ENCODE results near the gene IL17B. TPM values are rescaled to one million over a fixed set of nuclear protein-coding genes. Genes with fewer than 3 reads are reported as not detected.
A peak's percentile ranks its signal among the peaks of the same experiment; 100 is the strongest.

The IL17B gene
- total and polyA plus RNA-seq, 2 of the 13 experiments (the other 11 are each of a cell fraction or from before 2014, with no cell fraction given) = 0.29 to 2.6 TPM

- no peak for TF ChIP-seq ZBTB10 (CRISPR knock-in tag; IDR thresholded peaks at IDR 0.05; ENCODE audit: borderline replicate concordance)
- peak; percentile 23; the same call in 1 of the 2 replicates for TF ChIP-seq ARID5B (CRISPR knock-in tag; IDR thresholded peaks at IDR 0.05)
- TF ChIP-seq ERF (CRISPR knock-in tag; IDR thresholded peaks at IDR 0.05) = no peak
- no peak for TF ChIP-seq MTA3 (CRISPR knock-in tag; IDR thresholded peaks at IDR 0.05)
- no peak for TF ChIP-seq ZNF260 (CRISPR knock-in tag; IDR thresholded peaks at IDR 0.05; ENCODE audit: borderline replicate concordance, low read depth)
- TF ChIP-seq KDM1A (CRISPR knock-in tag; IDR thresholded peaks at IDR 0.05) = no peak
- TF ChIP-seq NR3C1 (CRISPR knock-in tag; IDR thresholded peaks at IDR 0.05) = no peak
- TF ChIP-seq SP5 (CRISPR knock-in tag; IDR thresholded peaks at IDR 0.05; ENCODE audit: borderline replicate concordance, low read depth) = 0 out of 2 replicates have a peak, but pooled peaks have one; percentile 30
- TF ChIP-seq POLR2A (IDR thresholded peaks at IDR 0.05; ENCODE audit: insufficient read depth in 1 of 2, low read depth in 2 of 2, low read length in 2 of 2) = no peak
- no peak for TF ChIP-seq ZNF597 (CRISPR knock-in tag; IDR thresholded peaks at IDR 0.05)
- TF ChIP-seq PCBP2 (optimal IDR thresholded peaks at IDR 0.05; ENCODE audit: low read depth, low read length, poor library complexity, severe bottlenecking) = no peak
- no peak for TF ChIP-seq ZNF816 (CRISPR knock-in tag; IDR thresholded peaks at IDR 0.05; ENCODE audit: borderline replicate concordance)
- no peak for TF ChIP-seq ZNF44 (CRISPR knock-in tag; IDR thresholded peaks at IDR 0.05)
- TF ChIP-seq PLSCR1 (CRISPR knock-in tag; IDR thresholded peaks at IDR 0.05; ENCODE audit: borderline replicate concordance) = no peak
- TF ChIP-seq NBN (conservative IDR thresholded peaks at IDR 0.05) = no peak
- TF ChIP-seq NPAS2 (CRISPR knock-in tag; IDR thresholded peaks at IDR 0.05; ENCODE audit: borderline replicate concordance) = no peak
- no peak for TF ChIP-seq ETS1 (CRISPR knock-in tag; IDR thresholded peaks at IDR 0.05)
- no peak for TF ChIP-seq FOXO4 (CRISPR knock-in tag; conservative IDR thresholded peaks at IDR 0.05)
- no peak for TF ChIP-seq MED13 (CRISPR knock-in tag; IDR thresholded peaks at IDR 0.05)
- TF ChIP-seq ZBTB8A (CRISPR knock-in tag; IDR thresholded peaks at IDR 0.05; ENCODE audit: borderline replicate concordance, low read depth) = no peak
Observed at GRCh38 chr5:149400304-149400703, 21.2 kb upstream of the IL17B start (continued).
